B cell (primary cell): ENCODE measurements around the gene MOB3B.

Experiments
- EZH2 ChIP-seq: IDR thresholded peaks from 2 replicates; pipeline ENCODE4 v1.6.1; 2012; ENCODE audit warnings: borderline replicate concordance, low read depth, mild to moderate bottlenecking, moderate library complexity, low read length; ENCODE audit not compliant: insufficient read depth, poor library complexity, severe bottlenecking
- TF ChIP-seq, protein P1 (sequence below): fragments of 200-600 bp; IDR thresholded peaks from one replicate; pipeline ENCODE4 v1.8.0; 2022; ENCODE audit warnings: antibody characterized with exemption, mild to moderate bottlenecking

- TF ChIP-seq, protein P1, sequence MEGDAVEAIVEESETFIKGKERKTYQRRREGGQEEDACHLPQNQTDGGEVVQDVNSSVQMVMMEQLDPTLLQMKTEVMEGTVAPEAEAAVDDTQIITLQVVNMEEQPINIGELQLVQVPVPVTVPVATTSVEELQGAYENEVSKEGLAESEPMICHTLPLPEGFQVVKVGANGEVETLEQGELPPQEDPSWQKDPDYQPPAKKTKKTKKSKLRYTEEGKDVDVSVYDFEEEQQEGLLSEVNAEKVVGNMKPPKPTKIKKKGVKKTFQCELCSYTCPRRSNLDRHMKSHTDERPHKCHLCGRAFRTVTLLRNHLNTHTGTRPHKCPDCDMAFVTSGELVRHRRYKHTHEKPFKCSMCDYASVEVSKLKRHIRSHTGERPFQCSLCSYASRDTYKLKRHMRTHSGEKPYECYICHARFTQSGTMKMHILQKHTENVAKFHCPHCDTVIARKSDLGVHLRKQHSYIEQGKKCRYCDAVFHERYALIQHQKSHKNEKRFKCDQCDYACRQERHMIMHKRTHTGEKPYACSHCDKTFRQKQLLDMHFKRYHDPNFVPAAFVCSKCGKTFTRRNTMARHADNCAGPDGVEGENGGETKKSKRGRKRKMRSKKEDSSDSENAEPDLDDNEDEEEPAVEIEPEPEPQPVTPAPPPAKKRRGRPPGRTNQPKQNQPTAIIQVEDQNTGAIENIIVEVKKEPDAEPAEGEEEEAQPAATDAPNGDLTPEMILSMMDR = no peak
- TF ChIP-seq EZH2 = no peak
Observed at GRCh38 chr9:27336829-27337228, 192.8 kb downstream of the MOB3B start.
